DMS53 treated with DMSO at 0.1 percent for 48 hours (cell line): ENCODE data around the gene SERTAD3.
"Not testable (repeated sequence)": the region's sequence is repeated elsewhere in the genome, so short reads cannot be mapped to it uniquely, and the experiment has no call there.

Source experiments
- DNase-seq: peaks from one replicate; lab custom pipeline; 2025; ENCODE audit not compliant: unreplicated experiment; lab: John Stamatoyannopoulos, UW

The SERTAD3 gene

DNA sequence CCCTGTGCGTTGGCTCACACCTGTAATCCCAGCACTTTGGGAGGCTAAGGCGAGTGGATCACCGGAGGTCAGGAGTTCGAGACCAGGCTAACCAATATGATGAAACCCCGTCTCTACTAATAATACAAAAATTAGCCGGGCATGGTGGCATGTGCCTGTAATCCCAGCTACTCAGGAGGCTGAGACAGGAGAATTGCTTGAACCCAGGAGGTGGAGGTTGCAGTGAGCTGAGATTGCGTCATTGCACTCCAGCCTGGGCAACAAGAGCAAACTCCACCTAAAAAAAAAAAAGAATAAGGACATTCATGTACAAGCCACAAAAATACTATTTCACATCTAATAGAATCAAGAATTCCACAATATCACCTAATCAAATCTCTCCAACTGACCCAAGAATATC, 15.9 kb downstream of the SERTAD3 start:
- not testable (repeated sequence) for DNase-seq

DNA sequence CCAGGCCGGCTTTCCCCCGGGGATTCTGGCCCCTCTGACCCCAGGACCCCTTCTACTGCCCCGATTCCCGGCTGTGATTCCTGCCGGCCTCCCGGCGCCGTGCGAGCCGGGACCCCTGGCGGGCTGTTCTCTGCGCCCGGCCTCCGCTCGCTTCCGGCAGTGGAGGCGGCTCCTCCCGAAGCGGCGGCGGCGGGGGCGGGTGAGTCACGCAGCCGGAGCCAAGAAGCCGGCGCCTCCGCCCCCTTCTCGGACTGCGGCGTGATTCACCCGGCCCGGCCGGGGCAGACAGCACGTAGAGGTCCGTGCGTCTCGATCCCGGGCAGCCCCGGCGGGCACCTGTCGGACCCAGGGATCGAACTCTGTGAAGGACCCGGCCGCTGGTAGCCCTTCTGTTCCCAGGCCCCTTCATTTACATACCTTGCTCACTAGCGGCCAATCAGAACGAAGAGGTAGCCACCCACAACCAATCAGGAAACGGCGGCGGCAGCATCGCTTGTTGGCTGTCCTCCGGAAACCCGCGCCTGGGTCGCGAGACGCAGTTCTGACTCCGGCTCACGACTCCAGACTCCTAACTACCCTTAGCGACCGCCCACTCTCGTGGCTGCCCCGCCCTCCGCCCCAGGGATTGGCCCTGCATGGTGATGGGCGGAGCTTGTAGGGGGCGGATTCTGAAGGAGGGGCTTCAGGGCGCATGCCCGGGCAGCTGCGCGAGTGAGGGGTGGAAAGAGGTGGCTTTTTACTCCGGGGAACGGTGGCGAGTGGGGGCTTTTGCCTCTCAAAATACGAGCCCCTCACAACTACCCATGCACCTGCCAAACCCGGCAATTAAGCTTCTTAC, 18.5 kb downstream of the SERTAD3 start, which contains the start of gene SERTAD1:
Gene SERTAD1, minus strand, starts transcription at position 543 of the 838 bp plus-strand sequence. CDS start 2,446 bp downstream, outside the sequence.
- DNase-seq = peak; percentile 99

- DNase-seq = no peak
Measured at GRCh38 chr19:40424637-40425449, 19.3 kb downstream of the SERTAD3 start.

GRCh38 chr19:40423938-40424337, 20.2 kb downstream of the SERTAD3 start:
- no peak for DNase-seq

DNA sequence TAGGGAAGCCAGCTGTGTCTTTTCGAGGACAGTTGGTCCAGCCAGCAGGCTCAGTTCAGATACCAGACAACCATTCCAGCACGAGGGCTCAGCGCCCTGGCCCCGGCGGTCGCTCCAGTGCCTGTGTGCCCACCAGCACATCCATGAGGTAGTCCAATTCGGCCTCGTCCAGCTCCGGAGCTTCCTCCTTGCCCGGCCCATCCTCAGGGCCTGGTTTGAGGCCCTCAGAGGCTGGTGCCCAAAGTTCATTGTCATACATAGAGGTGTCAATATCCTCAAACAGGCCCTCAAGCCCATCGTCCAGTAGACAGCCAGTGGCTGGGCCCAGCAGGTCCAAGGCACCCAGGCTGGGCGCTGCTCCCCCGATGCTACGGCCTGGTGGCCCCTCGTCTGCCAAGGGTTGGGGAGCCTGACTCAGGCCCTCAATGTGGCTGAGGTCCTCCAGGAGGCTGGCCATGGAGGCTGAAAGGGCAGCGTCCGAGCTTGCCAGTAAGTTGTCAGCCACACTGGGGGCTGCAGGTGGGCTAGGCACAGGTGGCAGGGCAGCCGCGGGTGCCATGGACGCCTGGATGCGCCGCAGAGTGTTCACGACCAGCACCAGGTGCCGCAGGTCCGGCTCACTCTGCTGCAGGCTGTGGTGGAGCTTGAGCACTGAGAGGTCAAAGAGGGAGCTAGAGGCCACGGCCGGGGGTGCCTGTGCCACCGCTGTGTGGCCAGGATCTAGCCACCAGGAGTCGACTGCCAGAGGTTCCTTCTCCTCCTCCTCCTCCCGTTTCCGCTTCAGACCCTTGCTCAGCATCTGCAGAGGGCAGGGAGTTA, 21.2 kb downstream of the SERTAD3 start:
- no peak for DNase-seq

GRCh38 chr19:40421993-40422747, 22.0 kb downstream of the SERTAD3 start:
- no peak for DNase-seq

GRCh38 chr19:40420766-40421765, 23.1 kb downstream of the SERTAD3 start:
- peak; percentile 92 for DNase-seq

DNA sequence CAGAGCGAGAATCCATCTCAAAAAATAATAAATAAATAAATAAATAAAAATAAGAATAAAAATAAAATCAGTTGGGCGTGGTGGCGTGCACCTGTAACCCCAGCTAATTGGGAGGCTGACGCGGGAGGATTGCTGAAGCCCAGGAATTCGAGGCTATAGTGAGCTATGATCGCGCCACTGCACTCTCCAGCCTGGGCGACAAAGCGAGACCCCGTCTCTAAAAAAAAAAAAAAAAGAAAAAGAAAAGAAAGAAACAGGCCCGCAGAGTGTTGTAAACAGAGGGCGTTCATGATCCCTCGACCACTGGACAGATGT, 23.7 kb downstream of the SERTAD3 start:
- no peak for DNase-seq

- no peak for DNase-seq
Measured at GRCh38 chr19:40419780-40420179, 24.4 kb downstream of the SERTAD3 start.

DNA sequence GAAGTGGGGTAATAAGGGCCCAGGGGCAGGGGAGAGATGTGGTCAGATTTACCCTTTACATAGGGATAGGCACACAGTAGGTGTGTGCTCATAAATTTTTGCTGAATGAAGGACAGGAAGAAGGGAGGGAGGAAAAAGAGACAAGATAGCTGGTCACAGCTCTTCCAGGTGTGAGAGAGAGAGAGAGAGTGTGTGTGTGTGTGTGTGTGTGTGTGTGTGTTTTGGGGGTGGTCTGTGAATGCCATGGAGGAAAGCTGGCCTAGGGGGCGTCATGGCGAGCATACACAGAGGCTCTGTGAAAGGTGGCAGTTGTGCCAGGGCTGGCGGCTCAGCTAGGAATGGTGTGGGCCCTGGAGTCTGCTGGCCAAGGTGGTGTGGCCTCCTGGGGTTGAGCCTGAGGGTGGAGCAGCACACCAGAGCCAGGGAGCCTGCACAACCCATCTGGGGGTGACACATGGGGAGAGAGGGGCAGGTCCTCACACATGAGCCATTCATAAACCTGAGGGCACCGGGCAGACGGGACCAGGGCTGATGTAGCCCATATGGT, 25.0 kb downstream of the SERTAD3 start:
- no peak for DNase-seq

DNA sequence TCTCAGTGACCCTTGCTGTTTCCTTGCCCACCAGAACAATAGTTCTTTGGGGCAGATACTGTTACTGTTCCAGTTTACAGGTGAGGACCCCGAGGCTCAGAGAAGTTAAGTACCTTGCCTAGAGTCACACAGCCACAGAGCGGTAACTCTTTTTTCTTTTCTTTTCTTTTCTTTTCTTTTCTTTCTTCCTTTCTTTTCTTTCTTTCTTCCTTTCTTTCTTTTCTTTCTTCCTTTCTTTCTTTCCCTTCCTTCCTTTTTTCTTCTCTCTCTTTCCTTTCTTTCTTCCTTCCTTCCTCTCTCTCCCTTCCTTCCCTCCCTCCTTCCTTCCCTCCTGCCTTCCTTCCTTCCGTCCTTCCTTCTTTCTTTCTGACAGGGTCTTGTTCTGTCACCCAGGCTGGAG, 26.1 kb downstream of the SERTAD3 start:
- DNase-seq = no peak

- DNase-seq = no peak
Measured at GRCh38 chr19:40417643-40417981, 26.5 kb downstream of the SERTAD3 start.

DNA sequence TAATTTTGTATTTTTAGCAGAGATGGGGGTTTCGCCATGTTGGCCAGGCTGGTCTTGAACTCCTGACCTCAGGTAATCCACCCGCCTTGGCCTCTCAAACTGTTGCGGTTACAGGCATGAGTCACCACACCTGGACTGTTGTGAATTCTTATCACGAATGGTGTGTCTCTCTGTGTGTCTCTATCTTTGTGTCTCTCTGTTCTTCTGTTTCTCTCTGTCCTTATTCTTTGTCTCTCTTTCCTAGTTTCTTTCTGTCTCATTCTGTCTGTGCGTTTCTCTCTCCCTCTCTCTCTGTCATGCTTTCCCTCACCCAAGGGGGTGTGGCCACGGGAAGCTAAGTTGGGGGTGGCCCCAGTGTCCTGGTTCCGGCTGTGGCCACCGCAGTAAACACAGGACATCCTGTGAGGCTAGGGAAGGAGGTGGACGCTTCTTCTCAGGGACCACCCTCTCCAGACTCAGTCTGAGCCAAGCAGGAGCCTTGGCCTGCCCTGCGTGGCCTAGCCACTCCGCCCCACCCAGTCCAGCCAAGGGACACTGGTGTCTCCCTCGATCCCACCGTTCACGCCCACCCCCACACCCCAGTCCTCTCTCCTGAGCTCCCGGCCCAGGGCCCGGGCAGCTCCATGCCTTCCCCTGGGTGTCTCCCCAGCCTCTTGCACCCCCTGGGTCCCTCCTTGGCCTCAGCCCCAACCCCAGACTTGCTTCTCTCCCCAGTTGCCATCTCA, 27.1 kb downstream of the SERTAD3 start:
- no peak for DNase-seq

DNA sequence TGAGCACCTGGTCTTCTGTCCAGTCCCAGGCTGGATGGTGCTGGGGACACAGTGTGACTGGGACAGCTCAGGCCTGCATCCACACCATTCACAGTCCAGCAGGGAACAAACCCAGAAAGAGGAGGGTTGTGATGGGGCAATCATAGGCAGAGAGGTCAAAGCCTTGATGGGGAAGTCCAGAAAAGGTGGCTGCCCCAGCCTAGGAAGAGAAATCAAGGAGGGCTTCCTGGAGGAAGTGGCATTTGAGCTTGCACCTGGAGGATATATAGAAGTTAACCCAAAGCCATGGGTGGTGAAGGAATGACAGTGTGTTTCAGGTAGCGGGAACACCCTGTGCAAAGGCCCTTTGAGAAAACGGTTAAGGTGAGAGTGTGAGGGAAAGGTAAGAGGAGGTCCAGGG, 28.4 kb downstream of the SERTAD3 start:
- DNase-seq = no peak

GRCh38 chr19:40414542-40415535, 29.3 kb downstream of the SERTAD3 start:
- no peak for DNase-seq

GRCh38 chr19:40413291-40413845, 30.8 kb downstream of the SERTAD3 start, which contains the start of gene PRX:
Gene PRX (minus strand): TSS chr19:40413378. CDS start chr19:40407932, 5,446 bp downstream.
- DNase-seq = no peak

DNA sequence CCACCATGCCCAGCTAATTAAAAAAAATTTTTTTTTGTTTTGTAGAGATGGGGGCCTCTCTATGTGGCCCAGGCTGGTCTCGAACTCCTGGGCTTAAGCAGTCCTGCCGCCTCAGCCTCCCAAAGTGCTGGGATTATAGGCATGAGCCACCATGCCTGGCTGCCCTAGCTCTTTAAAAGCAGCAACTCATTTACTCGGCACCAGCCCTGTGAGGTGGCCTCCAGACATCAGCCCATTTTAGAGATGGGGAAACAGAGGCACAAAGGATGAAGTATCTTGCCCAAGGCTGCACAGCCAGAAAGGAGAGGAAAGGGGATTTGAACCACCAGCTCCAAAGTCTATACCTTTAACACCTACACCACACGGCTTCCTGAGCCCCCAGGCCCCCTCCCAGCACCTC, 31.3 kb downstream of the SERTAD3 start:
- DNase-seq = no peak
